Measurements from ENCODE around the gene ARID1B.

DNA sequence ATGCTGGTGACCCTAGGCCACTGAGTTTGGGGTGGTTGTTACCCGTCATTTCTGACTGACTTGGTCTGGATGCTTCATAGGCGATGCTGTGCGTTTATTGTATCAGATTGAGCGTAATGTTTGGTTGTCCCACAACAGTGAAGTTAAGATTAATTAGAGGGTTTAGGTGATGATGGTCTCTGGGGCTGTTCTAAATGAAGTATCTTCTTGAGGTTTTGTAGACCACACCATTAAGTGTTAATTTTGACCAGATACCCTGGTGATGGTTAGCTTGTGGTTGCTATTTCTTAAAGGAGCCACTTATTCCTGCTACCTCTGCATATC lies 132.8 kb downstream of the ARID1B start:
- TF ChIP-seq, protein P1, sequence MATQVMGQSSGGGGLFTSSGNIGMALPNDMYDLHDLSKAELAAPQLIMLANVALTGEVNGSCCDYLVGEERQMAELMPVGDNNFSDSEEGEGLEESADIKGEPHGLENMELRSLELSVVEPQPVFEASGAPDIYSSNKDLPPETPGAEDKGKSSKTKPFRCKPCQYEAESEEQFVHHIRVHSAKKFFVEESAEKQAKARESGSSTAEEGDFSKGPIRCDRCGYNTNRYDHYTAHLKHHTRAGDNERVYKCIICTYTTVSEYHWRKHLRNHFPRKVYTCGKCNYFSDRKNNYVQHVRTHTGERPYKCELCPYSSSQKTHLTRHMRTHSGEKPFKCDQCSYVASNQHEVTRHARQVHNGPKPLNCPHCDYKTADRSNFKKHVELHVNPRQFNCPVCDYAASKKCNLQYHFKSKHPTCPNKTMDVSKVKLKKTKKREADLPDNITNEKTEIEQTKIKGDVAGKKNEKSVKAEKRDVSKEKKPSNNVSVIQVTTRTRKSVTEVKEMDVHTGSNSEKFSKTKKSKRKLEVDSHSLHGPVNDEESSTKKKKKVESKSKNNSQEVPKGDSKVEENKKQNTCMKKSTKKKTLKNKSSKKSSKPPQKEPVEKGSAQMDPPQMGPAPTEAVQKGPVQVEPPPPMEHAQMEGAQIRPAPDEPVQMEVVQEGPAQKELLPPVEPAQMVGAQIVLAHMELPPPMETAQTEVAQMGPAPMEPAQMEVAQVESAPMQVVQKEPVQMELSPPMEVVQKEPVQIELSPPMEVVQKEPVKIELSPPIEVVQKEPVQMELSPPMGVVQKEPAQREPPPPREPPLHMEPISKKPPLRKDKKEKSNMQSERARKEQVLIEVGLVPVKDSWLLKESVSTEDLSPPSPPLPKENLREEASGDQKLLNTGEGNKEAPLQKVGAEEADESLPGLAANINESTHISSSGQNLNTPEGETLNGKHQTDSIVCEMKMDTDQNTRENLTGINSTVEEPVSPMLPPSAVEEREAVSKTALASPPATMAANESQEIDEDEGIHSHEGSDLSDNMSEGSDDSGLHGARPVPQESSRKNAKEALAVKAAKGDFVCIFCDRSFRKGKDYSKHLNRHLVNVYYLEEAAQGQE (IDR thresholded peaks at IDR 0.05) = no peak
- TF ChIP-seq EGR1 (IDR thresholded peaks at IDR 0.05; ENCODE audit: low read depth in 2 of 2) (no peak), TAF1 (conservative IDR thresholded peaks at IDR 0.05) (no peak), YY1 (IDR thresholded peaks at IDR 0.05) (no peak), SP1 (IDR thresholded peaks at IDR 0.05) (no peak), RAD21 (IDR thresholded peaks at IDR 0.05) (no peak), GABPA (IDR thresholded peaks at IDR 0.05 in 1 of 2, conservative IDR thresholded peaks at IDR 0.05 in 1 of 2) (no peak), JUND (IDR thresholded peaks at IDR 0.05) (no peak), FOXA1 (IDR thresholded peaks at IDR 0.05) (no peak), HNF4G (IDR thresholded peaks at IDR 0.05) (no peak)
- TF ChIP-seq, protein P2, sequence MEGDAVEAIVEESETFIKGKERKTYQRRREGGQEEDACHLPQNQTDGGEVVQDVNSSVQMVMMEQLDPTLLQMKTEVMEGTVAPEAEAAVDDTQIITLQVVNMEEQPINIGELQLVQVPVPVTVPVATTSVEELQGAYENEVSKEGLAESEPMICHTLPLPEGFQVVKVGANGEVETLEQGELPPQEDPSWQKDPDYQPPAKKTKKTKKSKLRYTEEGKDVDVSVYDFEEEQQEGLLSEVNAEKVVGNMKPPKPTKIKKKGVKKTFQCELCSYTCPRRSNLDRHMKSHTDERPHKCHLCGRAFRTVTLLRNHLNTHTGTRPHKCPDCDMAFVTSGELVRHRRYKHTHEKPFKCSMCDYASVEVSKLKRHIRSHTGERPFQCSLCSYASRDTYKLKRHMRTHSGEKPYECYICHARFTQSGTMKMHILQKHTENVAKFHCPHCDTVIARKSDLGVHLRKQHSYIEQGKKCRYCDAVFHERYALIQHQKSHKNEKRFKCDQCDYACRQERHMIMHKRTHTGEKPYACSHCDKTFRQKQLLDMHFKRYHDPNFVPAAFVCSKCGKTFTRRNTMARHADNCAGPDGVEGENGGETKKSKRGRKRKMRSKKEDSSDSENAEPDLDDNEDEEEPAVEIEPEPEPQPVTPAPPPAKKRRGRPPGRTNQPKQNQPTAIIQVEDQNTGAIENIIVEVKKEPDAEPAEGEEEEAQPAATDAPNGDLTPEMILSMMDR (IDR thresholded peaks at IDR 0.05; ENCODE audit: low read depth, low read length, missing input control) = no peak
- TF ChIP-seq, protein P3, sequence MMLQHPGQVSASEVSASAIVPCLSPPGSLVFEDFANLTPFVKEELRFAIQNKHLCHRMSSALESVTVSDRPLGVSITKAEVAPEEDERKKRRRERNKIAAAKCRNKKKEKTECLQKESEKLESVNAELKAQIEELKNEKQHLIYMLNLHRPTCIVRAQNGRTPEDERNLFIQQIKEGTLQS (IDR thresholded peaks at IDR 0.05) = no peak
- TF ChIP-seq, protein P4, sequence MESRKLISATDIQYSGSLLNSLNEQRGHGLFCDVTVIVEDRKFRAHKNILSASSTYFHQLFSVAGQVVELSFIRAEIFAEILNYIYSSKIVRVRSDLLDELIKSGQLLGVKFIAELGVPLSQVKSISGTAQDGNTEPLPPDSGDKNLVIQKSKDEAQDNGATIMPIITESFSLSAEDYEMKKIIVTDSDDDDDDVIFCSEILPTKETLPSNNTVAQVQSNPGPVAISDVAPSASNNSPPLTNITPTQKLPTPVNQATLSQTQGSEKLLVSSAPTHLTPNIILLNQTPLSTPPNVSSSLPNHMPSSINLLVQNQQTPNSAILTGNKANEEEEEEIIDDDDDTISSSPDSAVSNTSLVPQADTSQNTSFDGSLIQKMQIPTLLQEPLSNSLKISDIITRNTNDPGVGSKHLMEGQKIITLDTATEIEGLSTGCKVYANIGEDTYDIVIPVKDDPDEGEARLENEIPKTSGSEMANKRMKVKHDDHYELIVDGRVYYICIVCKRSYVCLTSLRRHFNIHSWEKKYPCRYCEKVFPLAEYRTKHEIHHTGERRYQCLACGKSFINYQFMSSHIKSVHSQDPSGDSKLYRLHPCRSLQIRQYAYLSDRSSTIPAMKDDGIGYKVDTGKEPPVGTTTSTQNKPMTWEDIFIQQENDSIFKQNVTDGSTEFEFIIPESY (IDR thresholded peaks at IDR 0.05) = no peak
- TF ChIP-seq, protein P5, sequence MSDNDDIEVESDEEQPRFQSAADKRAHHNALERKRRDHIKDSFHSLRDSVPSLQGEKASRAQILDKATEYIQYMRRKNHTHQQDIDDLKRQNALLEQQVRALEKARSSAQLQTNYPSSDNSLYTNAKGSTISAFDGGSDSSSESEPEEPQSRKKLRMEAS (IDR thresholded peaks at IDR 0.05) = no peak

Measured in liver (tissue), 3 donors.